NT2/D1 (cell line): ENCODE data around the gene PIK3C2G.

Experiments
- SUZ12 ChIP-seq: IDR thresholded peaks from 2 replicates; pipeline ENCODE4 v1.6.1; 2011; ENCODE audit not compliant: insufficient read length, insufficient read depth; ENCODE audit errors: extremely low read depth
- YY1 ChIP-seq: IDR thresholded peaks from 2 replicates; pipeline ENCODE4 v1.6.1; 2011; ENCODE audit not compliant: insufficient read length, insufficient read depth
- ZNF274 ChIP-seq: IDR thresholded peaks from 2 replicates; pipeline ENCODE4 v1.6.1; 2011; ENCODE audit warnings: mild to moderate bottlenecking, low read depth, low read length

DNA sequence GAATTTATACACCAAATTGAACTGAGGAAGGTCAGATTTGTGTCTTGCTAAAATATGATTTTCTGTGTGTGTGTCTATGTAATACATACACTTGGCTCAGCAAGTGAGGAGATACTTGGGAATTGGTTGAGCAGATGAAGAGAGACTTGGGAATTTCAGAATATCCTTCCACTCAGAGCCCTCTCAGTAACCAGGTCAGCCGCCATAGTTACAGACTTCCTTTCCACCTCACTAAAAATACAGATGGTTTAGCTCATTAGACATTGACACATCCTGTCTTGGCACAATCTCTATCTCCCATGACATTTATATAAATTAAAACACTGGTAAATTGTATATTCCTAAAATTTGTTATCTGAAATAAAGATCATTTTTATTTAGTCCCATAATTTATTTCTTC lies 15.9 kb downstream of the PIK3C2G start:
- TF ChIP-seq YY1 (no peak), ZNF274 (no peak), SUZ12 (no peak)
